Measurements from ENCODE around the gene AEBP1.

AEBP1 gene

GRCh38 chr7:44144968-44145478 lies 40.9 kb downstream of the AEBP1 start:
- no peak for DNase-seq

GRCh38 chr7:44145479-44145968 lies 41.4 kb downstream of the AEBP1 start:
- DNase-seq: no peak

DNA sequence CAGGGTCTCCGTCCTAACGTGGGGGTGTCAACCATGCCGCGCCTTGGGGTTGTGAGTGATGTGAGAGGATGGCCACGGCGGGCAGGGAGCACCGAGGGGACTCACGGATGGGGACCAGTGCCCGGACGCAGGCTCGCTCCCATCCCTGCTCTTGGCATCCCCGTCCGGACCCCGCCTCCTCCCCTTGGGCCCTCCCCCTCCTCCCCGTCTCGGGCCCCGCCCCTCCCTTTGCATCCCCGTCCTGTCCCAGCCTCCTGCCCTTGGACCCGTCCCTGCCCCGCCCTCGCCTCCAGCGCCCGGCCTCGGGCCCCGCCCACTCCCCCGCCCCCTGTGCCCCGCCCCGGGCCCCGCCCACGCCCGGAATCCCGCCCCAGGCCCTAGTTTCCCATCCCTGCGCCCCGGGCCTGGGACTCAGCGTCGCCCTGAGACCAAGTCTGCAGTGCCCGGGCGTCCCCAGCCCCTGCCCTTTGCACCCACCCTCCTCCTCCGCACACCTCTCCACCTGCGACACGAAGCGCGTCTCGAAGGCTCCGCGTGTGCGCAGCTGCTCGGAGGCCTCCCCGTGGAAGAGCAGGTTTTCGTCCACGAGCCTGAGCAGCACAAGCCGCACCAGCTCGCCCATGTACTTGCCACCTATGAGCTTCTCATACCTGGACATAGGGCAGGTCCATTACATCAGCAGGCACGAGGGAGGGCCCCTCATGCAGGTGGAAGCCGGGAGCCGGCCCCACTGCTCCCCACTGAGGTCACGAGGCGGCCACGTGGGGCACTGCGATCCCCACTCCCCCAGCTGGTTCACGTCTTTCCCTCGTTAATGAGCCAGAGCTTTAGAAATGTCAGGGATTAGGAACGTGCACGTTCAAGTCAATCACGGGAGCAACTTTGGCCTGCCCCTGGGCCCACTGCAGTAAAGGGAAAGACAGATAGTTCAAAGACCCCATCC lies 42.1 kb downstream of the AEBP1 start:
- no peak for DNase-seq

- no peak for DNase-seq
These were observed 43.2 kb downstream of the AEBP1 start for GRCh38 chr7:44147026-44147991.

- no peak for DNase-seq
These were observed 44.0 kb downstream of the AEBP1 start for GRCh38 chr7:44148166-44148565.

- no peak for DNase-seq
These were observed 44.9 kb downstream of the AEBP1 start for GRCh38 chr7:44148961-44149536.

DNA sequence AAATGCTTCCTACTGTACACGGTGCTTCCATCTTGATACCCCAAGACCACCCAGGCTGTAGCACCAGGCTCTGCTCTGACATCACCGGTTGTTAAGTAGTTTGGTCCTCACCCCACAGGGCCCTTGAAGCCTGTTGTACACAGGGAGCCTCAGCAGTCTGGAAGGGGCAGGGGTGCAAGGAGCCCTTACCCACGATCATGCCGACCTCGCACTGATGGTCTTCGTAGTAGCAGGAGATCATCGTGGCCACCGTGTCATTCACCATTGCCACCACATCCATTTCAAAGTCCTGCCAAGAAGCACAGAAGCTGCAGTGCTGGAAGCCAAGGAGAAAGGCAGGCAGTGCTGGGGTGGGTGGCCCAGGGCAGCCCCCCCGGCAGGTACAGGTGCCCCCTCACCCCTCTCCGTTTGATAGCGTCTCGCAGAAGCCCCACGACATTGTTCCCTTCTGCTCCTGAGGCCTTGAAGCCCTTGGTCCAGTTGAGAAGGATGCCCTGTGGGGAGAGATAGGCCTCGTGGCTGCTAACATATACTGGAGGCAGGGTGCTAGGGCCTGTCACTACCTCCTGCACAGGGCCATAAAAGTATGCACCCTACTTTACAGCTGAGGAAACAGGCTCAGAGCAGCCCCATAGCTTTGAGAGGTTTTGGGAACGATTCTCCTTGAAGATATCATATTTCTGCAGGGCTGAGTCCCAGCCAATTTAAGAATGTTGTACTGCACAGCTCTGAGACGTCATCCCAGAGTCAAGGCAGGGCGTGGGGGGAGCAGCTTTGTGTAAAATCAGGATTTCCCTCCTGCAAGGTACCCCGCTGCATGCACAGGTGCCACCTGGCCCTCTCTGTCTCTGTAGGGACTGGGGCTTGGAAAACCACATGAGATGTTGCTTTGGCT lies 45.7 kb downstream of the AEBP1 start:
- DNase-seq: no peak

GRCh38 chr7:44150466-44150832 lies 46.3 kb downstream of the AEBP1 start:
- no peak for DNase-seq

- DNase-seq: no peak
These were observed 47.1 kb downstream of the AEBP1 start for GRCh38 chr7:44150966-44151941.

- no peak for DNase-seq
These were observed 47.8 kb downstream of the AEBP1 start for GRCh38 chr7:44151956-44152355.

DNA sequence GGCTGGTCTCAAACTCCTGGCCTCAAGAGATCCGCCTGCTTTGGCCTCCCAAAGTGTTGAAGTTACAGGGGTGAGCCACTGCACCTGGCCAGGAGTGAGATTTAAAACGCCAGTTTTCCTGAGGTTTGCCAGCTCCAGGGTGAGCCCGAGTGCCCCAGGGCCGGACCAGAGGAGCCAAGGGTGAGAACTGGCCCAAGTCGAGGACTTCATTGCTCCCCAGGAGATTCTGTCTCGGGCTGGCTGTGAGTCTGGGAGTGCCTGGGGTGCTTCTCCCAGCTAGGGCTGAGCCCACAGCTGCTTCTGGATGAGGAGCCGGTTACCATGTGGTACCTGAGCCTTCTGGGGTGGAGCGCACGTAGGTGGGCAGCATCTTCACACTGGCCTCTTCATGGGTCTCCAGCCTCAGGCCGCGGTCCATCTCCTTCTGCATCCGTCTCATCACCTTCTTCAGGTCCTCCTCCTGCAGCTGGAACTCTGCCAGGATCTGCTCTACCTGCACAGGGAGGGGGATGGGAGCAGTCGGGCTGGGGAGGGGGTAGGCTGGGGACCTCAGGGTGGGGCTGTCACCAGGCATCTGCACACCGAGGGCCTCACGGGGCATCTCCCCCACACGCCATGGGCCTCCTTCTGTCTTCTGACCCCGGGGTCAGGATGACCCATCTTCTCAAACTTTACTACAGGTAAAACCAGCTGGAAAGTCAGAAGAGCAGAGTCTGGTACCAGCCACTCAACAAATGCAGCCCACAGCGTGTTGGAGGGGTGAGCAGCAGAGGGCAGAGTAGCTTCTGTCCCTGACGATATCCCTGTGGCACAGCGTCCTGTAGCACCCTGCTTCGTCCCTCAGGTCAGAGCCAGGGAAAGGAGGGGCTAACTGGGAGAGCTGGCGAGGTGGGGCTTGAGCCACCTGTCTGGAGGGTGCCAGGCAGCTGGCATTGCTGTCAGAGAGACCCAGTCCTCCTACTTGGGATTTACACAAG lies 49.1 kb downstream of the AEBP1 start:
- DNase-seq: no peak

- DNase-seq: no peak
These were observed 49.8 kb downstream of the AEBP1 start for GRCh38 chr7:44153948-44154335.

DNA sequence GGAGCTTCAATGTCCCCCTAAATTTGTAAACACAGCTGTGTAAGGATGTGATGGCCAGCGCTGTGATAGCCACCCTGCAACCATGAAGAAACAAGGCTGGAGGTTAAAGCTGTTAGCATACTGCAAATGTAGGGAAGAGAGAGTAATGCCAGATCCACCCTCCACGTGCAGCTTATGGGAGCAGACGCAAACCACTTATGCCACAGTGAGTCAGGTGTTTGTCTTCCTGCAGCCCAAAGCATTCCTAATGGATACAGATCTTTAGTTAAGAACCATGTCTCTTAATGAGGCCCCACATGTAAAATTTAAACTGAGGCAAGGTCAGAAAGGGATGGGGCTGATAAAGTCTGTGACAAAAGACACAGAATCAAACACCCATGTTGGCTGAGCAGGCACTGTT lies 50.6 kb downstream of the AEBP1 start:
- DNase-seq: no peak

GRCh38 chr7:44155191-44156185 lies 51.3 kb downstream of the AEBP1 start:
- no peak for DNase-seq

- DNase-seq: no peak
These were observed 52.4 kb downstream of the AEBP1 start for GRCh38 chr7:44156453-44157010.

- no peak for DNase-seq
These were observed 53.3 kb downstream of the AEBP1 start for GRCh38 chr7:44157116-44158080.
